Hematopoietic multipotent progenitor cell (in vitro differentiated cells): ENCODE measurements around the gene PRKCA. TPM values are rescaled to one million over a fixed set of nuclear protein-coding genes. Genes with fewer than 3 reads are reported as not detected.
"Not testable (repeated sequence)": the region's sequence is repeated elsewhere in the genome, so short reads cannot be mapped to it uniquely, and the experiment has no call there.

Experiments
- DNase-seq, 3 donors: peaks; one replicate each; pipeline ENCODE4 v3.0.0-alpha.2; 2011 to 2015; ENCODE audit warnings: low read depth in 2 of 3, low spot score in 2 of 3
- total RNA-seq: library from RNA; depleted of rRNA; stranded (reverse); fragments of >200 nt; gene quantifications from one replicate; pipeline ENCODE4 v1.2.3, GENCODE V29; 2012

PRKCA gene
- total RNA-seq, 1 donor = 0.54 TPM

DNA sequence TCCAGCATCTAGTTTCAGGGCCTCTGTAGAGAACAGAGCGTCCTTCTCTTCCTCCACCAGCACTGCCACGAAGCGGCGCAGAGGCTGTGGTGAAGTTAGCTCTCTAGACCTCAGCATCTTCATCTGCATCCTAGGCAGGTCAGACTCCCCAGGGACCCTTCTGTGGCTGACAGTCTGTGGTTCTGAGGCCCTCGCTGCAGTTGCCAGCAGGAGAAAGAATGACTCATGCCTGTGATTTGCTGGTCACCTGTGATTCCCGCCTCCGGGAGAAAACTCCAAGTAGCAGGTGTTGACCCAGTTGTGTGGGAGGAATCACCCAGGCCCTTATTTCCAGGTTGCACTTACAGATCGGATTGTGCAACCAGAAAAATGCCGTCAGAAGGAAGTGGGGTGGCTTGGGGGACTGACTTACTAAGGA is 415.2 kb downstream of the PRKCA start:
- no peak for DNase-seq

DNA sequence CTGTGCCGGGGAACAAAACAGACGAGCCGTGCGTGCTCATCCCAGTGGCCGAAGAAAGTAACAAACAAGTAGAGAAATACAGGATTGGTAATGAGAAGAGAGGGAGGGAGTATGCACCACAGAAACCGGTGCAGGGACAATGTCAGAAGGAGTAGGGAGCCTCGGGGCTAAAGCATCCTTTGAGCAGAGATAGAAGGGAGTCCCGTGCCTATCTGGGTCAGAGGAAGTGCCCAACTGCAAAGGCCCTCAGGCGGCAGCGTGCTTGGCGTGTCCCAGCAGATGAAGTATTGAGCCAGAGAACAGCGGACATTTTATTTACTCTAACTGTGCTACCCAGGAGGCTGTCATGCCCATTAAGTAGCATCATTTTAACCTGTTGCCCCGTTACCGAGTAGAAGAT is 417.6 kb downstream of the PRKCA start:
- DNase-seq = no peak

DNA sequence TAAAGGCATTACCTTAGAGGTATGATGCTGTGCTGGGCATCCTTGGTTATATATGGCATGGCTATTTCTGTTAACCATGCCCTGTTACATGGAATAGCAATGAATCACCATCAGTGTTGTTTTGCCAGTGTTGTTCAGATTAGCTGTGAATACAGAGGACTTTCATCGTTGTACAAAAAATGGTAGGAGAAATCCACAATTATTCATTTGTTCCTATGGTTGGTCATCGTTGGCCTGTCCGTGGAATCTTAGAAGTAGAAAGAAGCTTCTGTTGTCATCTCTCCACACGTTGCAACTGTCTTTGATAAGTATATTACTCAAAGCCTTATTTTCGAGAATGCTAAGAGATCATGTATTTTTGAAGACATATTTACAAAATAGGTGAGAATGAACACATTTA is 418.2 kb downstream of the PRKCA start:
- no peak for DNase-seq

DNA sequence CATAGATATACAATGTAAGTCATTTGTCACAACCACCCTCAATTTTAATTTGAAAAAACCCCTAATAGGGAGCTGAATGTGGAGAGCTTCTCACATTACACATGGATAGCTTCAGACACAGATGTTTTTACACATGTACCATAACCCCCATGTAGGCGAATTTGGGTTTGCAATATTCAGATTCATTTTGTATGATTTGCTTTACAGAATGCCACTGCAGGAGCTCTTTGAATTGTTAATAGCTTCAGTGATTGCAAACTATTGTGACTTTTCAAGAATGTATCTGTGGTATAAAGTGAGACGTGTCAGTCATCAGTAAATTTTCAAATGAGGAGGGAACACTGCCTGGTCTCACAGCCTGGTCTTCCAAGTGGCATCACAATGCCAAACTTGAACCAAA is 419.9 kb downstream of the PRKCA start:
- no peak for DNase-seq

DNA sequence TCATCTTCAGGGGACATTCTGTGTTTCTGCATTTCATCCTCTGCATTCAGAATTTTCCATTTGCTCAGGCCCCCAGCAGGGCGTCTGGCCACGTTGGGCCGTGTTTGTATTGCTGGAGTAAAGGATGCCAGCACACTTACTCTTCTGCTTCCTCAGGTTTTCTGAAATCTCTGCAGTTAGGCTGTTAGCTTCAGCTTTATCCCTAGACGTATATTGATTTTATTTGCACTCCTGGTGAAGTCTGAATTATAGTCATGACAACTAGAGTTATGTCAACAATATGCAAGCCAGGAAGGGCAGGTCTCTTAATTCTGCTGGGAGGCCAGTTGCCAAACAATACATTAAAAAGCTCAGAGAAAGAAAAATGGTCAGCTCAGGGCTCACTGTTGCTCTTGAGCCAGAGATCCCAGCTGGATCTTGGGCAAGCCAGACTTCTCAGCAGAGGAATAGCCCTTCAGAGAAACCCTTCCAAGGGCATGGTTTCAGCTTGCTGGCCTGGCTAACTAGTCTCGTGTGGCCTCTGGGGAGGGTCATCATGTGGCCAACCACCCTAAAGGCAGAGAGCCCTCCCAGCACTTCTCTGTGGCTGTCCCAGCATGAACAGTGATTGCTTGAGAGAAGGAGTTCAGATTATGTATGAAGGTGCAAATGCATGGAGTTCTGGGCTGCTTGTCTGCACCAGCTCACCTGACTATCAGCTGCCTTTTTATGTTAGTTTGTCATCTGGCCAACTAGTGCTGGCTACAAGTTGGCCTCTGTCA is 422.3 kb downstream of the PRKCA start:
- no peak for DNase-seq

DNA sequence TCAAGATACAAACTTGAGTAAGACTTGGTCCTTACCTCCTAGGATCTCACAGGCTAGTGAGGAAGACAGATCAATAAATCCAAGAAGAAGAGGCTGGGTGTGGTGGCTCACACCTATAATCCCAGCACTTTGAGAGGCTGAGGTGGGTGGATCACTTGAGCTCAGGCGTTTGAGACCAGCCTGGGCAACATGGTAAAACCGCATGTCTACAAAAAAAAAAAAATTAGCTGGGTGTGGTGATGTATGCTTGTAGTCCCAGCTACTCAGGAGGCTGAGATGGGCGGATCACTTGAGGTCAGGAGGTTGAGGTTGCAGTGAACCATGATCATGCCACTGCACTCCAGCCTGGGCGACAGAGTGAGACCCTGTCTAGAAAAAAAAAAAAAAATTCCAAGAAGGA is 423.0 kb downstream of the PRKCA start:
- DNase-seq = not testable (repeated sequence)

DNA sequence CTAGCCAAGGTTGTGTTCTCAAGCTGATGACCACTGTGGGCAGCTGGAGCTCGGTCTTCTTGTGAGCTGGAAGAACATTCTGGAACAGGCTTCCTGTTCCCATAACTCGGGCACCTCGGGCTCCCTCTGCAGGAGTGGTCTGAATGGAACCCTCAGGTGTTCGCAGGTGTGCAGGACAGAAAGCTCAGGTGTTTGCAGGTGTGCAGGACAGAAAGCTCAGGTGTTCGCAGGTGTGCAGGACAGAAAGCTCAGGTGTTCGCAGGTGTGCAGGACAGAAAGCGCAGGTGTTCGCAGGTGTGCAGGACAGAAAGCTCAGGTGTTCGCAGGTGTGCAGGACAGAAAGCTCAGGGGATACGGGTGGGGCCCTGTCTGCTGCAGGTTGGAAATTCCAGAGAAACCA is 423.5 kb downstream of the PRKCA start:
- no peak for DNase-seq

DNA sequence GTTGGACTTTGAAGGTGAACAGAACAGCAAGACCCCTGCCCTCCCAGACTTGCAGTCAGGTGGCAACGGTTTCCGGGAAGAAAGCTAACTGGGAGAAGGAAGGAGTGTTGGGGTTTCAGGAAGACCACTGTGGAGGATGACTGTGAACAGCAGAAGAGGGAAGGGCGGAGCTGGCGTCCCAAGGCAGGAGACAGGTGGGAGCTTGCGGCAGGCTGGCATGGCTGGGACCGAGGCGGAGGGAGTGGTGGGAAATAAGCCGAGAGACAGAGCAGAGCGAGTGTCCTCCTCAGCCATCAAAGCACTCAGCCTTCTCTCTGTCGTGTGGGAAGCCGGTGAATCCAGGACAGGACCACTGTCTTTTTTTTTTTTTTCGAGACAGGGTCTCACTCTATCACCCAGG is 424.0 kb downstream of the PRKCA start:
- DNase-seq = no peak

DNA sequence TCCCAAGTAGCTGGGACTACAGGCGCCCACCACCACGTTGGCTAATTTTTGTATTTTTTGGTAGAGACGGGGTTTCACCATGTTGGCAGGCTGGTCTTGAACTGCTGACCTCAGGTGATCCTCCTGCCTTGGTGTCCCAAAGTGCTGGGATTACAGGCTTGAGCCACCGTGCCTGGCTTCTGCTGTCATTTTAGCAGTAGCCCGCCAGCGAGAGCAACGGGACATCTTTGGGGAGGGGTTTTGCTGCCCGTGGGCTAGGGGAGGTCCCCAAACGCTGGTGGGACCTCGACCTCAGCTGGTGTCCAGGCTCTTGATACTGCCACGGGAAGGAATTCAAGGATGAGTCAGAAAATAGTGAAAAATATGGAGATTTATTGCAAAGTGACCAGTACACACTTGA is 424.4 kb downstream of the PRKCA start:
- no peak for DNase-seq

DNA sequence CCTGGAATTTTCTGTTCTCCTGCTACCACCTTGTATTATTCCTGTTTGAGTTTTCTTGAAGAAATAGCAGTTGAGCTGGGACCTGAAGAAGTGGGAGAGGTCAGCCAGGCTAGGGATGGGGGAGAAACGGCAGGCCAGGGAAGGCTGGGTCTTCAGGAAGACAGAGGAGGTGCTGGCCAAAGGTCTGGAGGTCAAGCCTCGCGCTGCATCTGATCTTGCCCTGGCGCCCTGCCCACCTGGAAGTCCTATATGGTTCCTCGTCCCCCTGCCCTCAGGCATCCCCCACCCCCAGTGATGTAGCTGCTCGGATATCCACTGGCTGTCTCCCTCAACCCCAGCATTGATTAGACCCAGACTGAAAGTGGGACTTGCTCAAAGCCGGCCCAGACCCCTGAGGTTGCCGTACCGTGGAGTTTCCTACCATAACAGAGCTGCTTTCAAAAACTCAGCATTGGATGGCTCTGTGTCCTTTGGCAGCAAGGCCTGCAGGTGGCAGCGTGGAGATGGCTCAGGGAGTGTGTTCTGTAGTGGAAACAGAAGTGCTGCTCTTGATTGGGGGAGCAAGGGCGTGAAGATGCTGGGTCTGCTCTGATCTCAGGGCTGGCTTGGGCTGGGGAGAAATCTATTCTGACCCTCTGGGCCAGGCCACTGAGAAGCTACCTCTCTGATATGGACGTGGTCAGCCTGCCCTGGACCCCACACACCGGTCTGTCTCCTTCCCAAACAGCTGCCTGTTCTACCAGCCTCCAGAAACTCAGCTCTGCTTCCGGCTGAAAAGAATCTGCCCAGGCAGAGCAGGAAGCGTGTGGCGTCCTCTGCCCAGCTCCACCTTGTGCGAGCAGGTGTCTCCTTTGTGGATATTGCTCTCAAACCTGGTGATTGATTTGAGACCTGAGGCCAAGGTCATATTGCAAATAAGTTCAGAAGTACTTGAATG is 425.5 kb downstream of the PRKCA start:
- DNase-seq = peak in 2 of 3 donors; percentile 56 to 79

DNA sequence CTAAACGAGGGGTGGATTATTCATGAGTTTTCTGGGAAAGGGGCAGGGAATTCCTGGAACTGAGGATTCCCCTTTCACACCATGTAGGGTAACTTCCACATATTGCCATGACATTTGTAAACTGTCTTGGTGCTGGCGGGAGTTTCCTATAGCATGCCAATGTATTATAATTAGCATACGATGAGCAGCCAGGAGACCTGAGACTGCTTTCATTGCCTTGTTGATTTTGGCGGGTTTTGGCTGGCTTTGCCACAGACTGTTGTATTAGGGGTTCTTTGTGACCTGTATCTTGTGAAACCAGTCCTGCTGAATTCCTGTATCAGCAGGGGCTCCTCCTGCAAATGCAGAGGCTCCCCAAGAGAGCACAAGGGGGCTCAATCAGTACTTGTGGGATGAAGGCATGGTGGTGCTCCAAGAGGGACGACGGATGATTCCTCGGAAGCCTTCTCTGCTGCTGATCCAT is 428.1 kb downstream of the PRKCA start:
- no peak for DNase-seq

DNA sequence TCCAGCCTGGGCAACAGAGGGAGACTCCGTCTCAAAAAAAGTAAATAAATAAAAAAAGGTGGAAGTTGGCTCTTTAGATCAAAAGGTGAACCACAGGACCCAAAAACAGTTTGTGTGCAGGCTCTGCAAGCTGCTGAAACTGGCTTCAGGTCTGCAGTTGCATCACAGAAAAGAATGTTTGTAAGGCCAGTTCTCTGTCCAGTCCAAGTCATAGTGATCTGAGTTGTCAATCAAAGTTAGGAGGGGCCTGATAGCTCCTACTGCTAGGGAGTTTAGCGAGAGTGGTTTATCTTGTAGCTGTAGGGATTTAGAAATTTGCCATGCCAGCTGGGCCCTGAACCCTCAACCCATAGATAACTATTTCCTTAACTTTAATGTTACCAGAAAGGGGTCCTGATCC is 431.3 kb downstream of the PRKCA start:
- no peak for DNase-seq

DNA sequence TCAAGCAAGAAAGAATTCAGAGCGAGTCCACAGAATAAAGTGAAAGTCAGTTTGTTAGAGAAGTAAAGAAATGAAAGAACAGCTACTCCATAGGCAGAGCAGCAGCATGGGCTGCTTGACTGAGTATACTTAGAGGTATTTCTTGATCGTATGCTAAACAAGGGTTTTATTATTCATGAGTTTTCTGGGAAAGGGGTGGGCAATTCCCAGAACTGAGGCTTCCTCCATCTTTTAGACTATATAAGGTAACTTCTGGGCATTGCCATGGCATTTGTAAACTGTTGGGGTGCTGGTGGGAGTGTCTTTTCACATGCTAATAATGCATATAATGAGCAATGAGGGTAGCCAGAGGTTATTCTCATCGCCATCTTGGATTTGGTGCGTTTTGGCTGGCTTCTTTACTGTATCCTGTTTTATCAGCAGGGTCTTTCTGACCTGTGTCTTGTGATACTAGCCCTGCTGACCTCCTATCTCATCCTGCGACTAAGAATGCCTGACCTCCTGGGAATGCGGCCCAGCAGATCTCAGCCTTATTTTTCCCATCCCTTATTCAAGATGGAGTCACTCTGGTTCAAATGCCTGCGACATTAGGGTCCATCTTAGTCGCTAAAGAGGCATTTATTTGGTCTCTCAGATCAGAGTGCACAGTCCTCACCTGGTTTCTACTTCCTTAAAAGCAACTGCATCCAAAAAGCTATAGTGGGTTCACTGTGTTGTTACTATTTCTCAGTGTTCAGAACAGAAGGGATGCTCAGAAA is 432.0 kb downstream of the PRKCA start:
- DNase-seq = no peak

DNA sequence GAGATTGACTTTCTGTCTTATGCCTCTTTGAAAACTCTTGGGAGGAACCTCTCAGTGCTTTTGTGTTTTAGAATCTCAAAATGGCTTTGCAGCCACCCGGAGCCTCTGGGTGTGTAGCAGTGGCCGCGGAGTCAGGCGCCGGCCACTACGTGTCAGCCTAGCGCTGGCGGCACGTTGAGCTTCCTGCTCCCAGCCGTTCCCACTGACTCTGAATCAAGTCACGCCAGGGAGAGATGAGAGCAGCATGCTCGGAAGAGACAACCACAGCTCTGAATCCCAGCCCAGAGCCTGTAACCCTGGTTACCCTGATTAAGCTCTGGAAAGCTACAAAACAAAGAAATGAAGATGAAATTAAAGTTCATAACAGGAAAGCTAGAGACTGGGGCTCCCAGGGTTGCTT is 435.1 kb downstream of the PRKCA start:
- DNase-seq = no peak

DNA sequence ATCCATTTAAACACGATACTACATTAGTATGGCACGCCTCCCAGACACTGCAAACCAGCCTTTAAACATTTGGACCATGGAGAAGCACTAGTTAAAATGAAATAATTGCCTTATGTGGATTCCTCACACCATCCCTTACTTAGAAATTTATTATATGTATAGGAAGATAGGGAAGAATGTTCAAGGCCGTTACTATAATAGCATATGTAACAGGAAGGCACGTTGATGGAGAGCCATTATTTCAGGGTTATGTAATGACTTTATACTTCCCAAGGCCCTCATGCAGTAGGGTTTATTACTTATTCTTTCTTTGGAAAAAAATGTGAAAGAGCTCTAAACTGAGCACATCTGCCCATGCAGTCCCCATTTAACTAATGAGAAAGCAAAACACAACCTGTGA is 435.9 kb downstream of the PRKCA start:
- DNase-seq = no peak

DNA sequence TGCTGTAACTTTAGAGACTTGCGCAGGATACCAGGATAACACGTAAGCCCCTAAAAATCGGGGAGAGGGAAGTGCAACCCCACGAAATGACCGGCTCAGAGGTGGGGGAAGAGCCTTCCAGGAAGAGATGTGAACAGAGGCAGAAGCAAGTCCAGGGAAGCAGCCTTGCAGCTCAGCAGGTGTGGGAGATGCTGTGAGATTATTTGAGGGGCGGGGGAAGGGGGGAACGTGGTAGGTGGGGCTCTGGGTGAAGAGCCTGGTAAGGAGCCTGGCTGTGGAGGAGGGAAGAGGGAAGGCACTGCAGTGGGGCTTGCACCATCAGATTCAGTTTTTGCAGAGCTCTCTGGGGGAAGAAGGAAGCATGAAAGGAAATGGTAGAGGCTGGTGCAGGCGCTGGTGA is 437.1 kb downstream of the PRKCA start:
- DNase-seq = no peak

DNA sequence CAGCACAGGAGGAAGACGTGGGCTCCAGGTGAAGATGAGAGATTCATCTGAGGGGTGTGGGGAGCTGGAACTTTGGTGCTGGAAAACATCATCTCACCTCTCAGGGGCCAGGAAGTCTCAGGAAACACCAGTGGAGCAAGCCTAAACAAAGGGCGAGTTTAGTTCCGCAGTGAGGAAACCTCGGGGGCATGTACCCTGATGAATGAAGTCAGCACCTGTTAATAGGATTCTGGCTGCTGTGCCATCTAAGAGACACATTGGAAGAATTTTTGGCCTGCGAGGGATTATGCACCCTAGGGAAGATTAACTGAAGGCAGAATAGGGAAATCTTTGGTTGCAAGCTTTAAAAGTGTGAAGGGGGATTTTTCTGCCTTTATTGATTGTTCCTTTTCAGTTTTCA is 437.8 kb downstream of the PRKCA start:
- DNase-seq = no peak

DNA sequence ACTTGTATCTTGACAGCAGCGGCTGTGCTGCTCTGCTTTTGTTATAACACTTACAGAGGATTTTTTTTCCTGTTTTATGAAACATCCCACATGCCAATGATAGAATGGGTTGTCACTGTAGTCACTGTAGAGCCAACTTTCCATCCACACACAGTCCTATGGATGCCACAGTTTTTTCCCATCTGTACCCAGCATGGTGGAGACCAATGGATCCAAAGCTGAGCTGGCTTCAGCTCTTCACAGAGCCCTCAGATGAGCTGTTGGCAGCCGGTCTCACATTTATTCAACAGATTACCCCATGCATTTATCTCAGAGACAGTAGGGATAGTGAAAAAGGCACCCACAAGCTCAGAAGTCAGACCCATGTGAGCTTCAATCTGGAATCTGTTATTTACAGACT is 441.1 kb downstream of the PRKCA start:
- DNase-seq = no peak

DNA sequence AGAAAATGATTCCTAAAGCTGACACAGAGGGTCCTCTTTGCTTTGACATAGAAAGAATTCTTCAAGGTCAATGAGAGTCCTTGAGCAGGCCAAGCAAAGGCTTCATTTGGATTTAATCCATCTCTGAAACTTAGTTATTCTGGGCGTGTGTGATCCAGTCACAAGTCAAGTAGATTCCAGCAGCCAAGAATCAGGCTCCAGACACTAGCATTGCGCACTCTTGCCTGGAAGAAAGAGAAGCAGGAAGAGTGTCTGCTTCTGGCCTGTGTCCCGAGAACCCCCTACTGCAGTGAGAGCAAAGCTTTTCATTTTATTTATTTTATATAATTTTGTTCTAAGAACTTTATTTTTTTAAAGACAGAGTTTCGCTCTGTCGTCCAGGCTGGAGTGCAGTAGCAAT is 444.3 kb downstream of the PRKCA start:
- DNase-seq = no peak

DNA sequence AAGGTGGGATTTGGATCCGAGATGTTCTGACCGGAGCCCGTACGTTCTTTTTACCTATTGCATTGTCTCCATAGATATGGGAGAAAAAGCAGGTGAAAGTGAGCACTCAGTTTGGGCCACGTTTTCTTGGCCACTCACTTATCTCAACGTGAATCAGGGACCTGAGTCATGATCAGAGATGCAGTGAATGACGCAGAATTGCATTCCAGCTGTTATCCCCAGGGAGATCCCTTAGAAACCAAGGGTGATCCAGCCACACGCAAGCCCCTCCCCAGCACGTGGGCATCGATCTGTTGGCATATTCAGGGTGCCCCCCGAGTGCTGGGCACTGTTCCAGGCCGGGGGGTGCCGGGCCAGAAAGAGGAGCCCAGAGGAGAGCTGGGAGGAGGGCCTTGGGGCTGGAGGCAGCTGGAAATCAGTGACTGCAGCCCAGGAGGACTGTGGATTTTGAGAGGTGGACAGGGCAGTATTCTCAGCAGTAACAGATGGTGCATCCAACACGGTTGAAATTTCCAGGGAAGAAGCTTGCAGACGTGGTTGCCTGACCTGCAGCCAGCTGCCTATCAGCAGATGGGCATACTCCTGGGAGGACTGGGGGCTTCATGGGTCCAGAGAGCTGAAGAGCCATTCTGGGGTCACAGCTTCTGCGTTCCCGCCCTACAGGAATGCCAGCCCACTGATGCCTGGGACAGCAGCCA is 445.3 kb downstream of the PRKCA start:
- no peak for DNase-seq

DNA sequence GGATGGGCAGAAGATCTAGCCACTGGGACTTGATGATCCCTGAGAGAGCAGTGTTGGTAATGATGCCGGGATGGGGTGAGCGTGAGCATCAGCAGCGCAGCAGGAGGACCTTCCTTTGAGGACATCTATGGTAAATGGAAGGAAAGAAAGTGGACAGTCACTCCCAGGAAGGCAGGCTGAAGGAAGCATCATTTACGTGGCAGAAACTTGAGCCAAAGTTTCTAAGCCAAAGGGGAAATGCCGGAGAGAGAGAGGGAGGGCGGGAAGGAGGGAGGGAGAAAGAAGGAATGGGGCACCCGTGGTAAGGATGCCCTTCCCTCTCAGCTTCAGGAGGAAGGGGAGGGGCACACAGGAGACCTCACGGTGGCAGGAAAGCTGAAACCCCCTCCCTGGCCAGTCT is 446.2 kb downstream of the PRKCA start:
- no peak for DNase-seq
